Lower lobe of right lung (tissue), 2 donors: ENCODE data around the gene MAN2B1. TPM values are rescaled to one million over a fixed set of nuclear protein-coding genes. Genes with fewer than 3 reads are reported as not detected.
"Not testable (repeated sequence)": the region's sequence is repeated elsewhere in the genome, so short reads cannot be mapped to it uniquely, and the experiment has no call there.

Source experiments
- ATAC-seq, 2 donors: fragments of 200-7000 bp; cut with Tn5 transposase; one replicate each; pipeline ENCODE4 v1.9.1; 2020 to 2022; ENCODE audit warnings: mild to moderate bottlenecking in 2 of 2, moderate library complexity in 2 of 2
- DNase-seq: peaks from one replicate; pipeline ENCODE4 v3.0.0-alpha.2; 2020
- H3K27ac ChIP-seq: fragments of 200-600 bp; one replicate; pipeline ENCODE4 v1.8.0; 2022
- H3K27me3 ChIP-seq: fragments of 200-600 bp; one replicate; pipeline ENCODE4 v1.8.0; 2022; ENCODE audit warnings: low read depth
- H3K36me3 ChIP-seq: fragments of 200-600 bp; one replicate; pipeline ENCODE4 v1.8.0; 2022; ENCODE audit warnings: mild to moderate bottlenecking
- H3K4me1 ChIP-seq: fragments of 200-600 bp; one replicate; pipeline ENCODE4 v1.8.0; 2022
- H3K4me3 ChIP-seq: fragments of 200-600 bp; one replicate; pipeline ENCODE4 v1.8.0; 2022; ENCODE audit warnings: mild to moderate bottlenecking
- H3K9me3 ChIP-seq: fragments of 200-600 bp; one replicate; pipeline ENCODE4 v1.8.0; 2022
- CTCF ChIP-seq: fragments of 200-600 bp; IDR thresholded peaks from one replicate; pipeline ENCODE4 v1.8.0; 2022; ENCODE audit warnings: antibody characterized with exemption, mild to moderate bottlenecking
- intact Hi-C: fragments of 100-400 bp; cut with DNase I; formaldehyde crosslinking; loops from one replicate; pipeline ENCODE4 v1.11.0; 2022
- total RNA-seq: library from RNA; stranded (reverse); fragmentation: NEBNext Ultra II Directional; extraction: Animal tissue kit (Norgen Biotek cat#: 25700); gene quantifications from one replicate; pipeline ENCODE4 v1.2.1, GENCODE V29; 2021
- donor health status: DM: no; HTN: yes; CAD: no; lungs with severe emphysema.

MAN2B1 gene
- total RNA-seq, 1 donor from 2014 or later = 251 TPM

- ATAC-seq = no peak
- no peak for TF ChIP-seq CTCF
- Histone ChIP-seq H3K9me3 (no peaks in the 10 kb centered on the region), H3K4me1 (peaks cover 7% of the 10 kb centered on the region), H3K4me3 (no peak overlapping the region), H3K27me3 (no peaks in the 10 kb centered on the region), H3K27ac (no peak overlapping the region), H3K36me3 (peaks cover 79% of the 10 kb centered on the region)
- DNase-seq = no peak
- intact Hi-C loops = no loop called here
Observed at GRCh38 chr19:12701596-12702282, 35.2 kb upstream of the MAN2B1 start.

GRCh38 chr19:12698138-12698537, 31.6 kb upstream of the MAN2B1 start:
- DNase-seq (no peak), ATAC-seq (no peak)
- Histone ChIP-seq H3K27ac (no peak overlapping the region), H3K36me3 (peaks cover 43% of the 10 kb centered on the region), H3K27me3 (no peaks in the 10 kb centered on the region), H3K9me3 (no peaks in the 10 kb centered on the region), H3K4me1 (peaks cover 20% of the 10 kb centered on the region), H3K4me3 (no peak overlapping the region)
- intact Hi-C loops = no loop called here
- no peak for TF ChIP-seq CTCF

GRCh38 chr19:12697425-12697824, 30.9 kb upstream of the MAN2B1 start:
- intact Hi-C loops, H3K27ac ChIP-seq, H3K9me3 ChIP-seq, ATAC-seq, DNase-seq, H3K27me3 ChIP-seq: not testable (repeated sequence)
- Histone ChIP-seq H3K4me3 (peak overlapping the region; percentile 97), H3K36me3 (peaks cover 36% of the 10 kb centered on the region), H3K4me1 (peaks cover 20% of the 10 kb centered on the region)

GRCh38 chr19:12696366-12697335, 30.1 kb upstream of the MAN2B1 start, which contains the start of gene FBXW9:
TSS of gene FBXW9 (minus strand) at chr19:12696631. CDS start at chr19:12696581, 50 bp downstream.
- ATAC-seq (peak; percentile 94 to 95), DNase-seq (peak; percentile 96)
- Histone ChIP-seq H3K4me1 (peaks cover 20% of the 10 kb centered on the region), H3K27me3 (no peaks in the 10 kb centered on the region), H3K4me3 (peak within 1 kb of the TSS; percentile 97), H3K36me3 (peaks cover 28% of the 10 kb centered on the region), H3K27ac (peak within 1 kb of the TSS; percentile 89), H3K9me3 (no peaks in the 10 kb centered on the region)
- no peak for TF ChIP-seq CTCF
- intact Hi-C loops = no loop called here

GRCh38 chr19:12695997-12696365, 29.4 kb upstream of the MAN2B1 start:
- H3K4me1 ChIP-seq = peaks cover 20% of the 10 kb centered on the region
- H3K4me3 ChIP-seq = peak overlapping the region; percentile 97
- intact Hi-C loops = no loop called here
- ATAC-seq = peak; percentile 27 to 31
- no peak for DNase-seq
- no peaks in the 10 kb centered on the region for H3K27me3 ChIP-seq
- H3K9me3 ChIP-seq = no peaks in the 10 kb centered on the region
- peaks cover 21% of the 10 kb centered on the region for H3K36me3 ChIP-seq
- TF ChIP-seq CTCF = no peak
- H3K27ac ChIP-seq = peak overlapping the region; percentile 89
